ENCODE data around the gene MUC4.

Gene MUC4

DNA sequence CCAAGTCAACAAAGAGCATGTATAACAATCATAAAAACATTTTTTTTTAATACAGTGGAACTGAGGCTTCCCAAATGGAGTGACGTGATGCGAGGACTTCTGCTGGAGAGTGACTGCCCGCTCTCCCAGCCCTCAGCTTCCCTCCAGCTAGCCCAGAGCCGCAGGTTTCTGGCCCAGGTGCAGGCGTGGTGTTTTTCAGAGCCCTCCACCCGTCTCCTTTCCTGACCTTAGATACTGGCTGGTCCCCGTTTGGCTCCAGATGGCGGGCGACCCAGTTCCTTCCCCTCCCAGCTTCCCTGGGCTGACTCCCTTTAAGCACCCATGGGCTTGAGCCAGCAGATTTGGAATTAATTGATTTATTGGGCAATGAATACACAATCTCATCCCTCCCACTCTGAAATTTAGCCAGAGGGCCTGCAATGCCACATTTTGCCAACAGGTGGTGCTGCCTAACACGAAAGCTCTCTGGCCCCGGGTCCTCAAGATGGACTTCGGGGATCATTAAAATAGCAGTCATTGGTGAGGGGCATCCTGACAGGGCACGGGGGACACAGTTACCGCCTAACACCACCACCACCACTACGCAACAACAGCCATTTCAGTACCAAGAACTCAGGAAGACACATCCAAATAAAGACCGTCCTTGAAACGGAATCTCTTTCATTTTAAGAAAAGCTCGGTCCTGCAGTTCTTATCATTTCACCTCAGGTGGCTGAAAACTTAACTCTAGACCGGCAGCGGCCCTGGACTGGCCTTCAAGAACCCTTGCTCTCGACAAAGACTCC is 47.5 kb upstream of the MUC4 start:
- H3K4me3 ChIP-seq (replicated peaks; ENCODE audit: insufficient read depth, low read length): no peak overlapping the region
- TF ChIP-seq REST (IDR thresholded peaks at IDR 0.05; ENCODE audit: insufficient replicate concordance, low read depth): no peak
- TF ChIP-seq, protein P1, sequence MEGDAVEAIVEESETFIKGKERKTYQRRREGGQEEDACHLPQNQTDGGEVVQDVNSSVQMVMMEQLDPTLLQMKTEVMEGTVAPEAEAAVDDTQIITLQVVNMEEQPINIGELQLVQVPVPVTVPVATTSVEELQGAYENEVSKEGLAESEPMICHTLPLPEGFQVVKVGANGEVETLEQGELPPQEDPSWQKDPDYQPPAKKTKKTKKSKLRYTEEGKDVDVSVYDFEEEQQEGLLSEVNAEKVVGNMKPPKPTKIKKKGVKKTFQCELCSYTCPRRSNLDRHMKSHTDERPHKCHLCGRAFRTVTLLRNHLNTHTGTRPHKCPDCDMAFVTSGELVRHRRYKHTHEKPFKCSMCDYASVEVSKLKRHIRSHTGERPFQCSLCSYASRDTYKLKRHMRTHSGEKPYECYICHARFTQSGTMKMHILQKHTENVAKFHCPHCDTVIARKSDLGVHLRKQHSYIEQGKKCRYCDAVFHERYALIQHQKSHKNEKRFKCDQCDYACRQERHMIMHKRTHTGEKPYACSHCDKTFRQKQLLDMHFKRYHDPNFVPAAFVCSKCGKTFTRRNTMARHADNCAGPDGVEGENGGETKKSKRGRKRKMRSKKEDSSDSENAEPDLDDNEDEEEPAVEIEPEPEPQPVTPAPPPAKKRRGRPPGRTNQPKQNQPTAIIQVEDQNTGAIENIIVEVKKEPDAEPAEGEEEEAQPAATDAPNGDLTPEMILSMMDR (IDR thresholded peaks at IDR 0.05; ENCODE audit: insufficient read depth, low read length): peak; percentile 97
- DNase-seq (ENCODE audit: low read depth in 1 of 2, low spot score in 1 of 2): peak; percentile 24 to 53
- H3K27me3 ChIP-seq (ENCODE audit: insufficient read depth, poor library complexity, severe bottlenecking): no peaks in the 10 kb centered on the region
- H3K27ac ChIP-seq (replicated peaks): no peak overlapping the region

DNA sequence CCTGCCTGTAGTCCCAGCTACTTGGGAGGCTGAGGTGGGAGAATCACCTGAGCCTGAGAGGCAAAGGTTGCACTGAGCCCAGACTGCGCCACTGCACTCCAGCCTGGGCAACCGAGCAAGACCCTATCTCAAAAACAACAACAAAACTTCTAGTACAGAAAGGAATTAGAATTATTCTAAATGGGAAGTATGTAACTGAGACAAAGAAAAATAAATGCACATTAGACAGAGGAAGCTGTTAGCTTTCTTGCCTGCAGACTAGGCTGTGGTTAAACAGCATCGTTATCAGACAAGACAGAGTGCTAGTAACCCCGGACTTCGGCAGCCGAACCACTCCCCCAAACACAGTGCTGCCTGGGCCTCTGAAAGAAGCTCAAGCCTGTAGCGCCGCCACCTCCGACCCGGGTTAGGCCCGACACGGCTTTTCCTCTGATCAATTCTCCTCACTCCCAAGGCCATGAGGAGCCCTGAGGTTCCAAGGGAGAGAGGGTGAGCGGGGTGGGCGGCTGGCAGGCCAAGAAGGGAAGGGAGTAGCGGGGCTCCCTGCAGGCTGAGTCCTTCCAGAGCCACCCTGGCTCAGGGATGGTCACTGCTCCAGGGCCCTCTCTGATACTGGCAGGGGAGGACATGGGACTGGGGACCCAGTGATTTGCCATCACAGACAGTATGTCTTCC is 44.8 kb upstream of the MUC4 start:
- peak in 1 of 2 experiments; percentile 65 for DNase-seq (ENCODE audit: low read depth in 1 of 2, low spot score in 1 of 2)
- Histone ChIP-seq H3K27ac (replicated peaks) (peak overlapping the region; percentile 46), H3K27me3 (ENCODE audit: insufficient read depth, poor library complexity, severe bottlenecking) (no peaks in the 10 kb centered on the region), H3K4me3 (replicated peaks; ENCODE audit: insufficient read depth, low read length) (no peak overlapping the region)
- no peak for TF ChIP-seq GABPA (IDR thresholded peaks at IDR 0.05; ENCODE audit: low read depth)
- TF ChIP-seq SPI1 (IDR thresholded peaks at IDR 0.05; ENCODE audit: borderline replicate concordance, low read depth): no peak
- peak; percentile 51; the same call in 1 of the 2 replicates for TF ChIP-seq POLR2AphosphoS5 (IDR thresholded peaks at IDR 0.05; ENCODE audit: low read depth)
- no peak for TF ChIP-seq REST (IDR thresholded peaks at IDR 0.05; ENCODE audit: insufficient replicate concordance, low read depth)
- TF ChIP-seq, protein P1 (IDR thresholded peaks at IDR 0.05; ENCODE audit: insufficient read depth, low read length): no peak

DNA sequence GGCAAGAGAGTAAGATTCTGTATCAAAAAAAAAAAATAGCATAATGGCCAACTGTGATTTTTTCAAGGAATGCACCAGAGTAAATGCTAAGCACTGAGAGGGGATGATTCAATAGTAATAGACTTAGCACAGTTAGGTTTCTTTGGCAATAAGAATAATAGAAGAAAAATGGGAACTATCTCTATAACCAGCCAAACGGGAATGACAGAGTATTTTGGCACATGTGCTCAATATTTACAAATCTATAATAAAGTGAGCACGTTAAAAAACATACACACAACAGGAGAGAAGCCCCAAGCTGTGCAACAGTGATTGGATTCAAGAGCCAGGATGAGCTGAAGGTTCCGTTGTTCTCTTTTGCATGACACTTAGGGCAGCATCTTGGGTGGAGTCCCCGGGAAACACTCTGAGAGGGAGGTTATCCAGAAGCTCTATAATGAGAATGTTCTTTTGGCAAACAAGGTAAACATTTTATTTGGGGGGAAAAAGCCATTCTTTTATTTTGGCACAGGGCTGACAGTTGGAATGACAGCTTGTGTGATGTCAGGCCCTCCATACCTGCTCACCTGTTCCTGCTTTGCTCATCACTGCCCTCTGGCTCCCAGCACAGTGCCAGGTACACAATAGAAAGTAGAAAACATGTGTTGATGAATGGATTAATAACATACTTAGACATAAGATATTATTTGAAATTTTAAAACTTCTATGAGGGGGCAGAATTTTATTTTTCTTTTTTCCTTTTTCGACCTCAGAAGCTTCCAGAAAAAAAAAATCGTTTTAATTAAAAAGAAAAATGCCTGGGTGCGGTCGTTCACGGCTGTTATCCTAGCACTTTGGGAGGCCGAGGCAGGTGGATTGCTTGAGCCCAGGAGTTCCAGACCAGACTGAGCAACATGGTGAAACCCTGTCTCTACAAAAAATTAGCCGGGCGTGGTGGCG is 44.0 kb upstream of the MUC4 start:
- no peak for TF ChIP-seq POLR2AphosphoS5 (IDR thresholded peaks at IDR 0.05; ENCODE audit: low read depth)
- TF ChIP-seq SPI1 (IDR thresholded peaks at IDR 0.05; ENCODE audit: borderline replicate concordance, low read depth): no peak
- TF ChIP-seq GABPA (IDR thresholded peaks at IDR 0.05; ENCODE audit: low read depth): no peak
- TF ChIP-seq REST (IDR thresholded peaks at IDR 0.05; ENCODE audit: insufficient replicate concordance, low read depth): no peak
- TF ChIP-seq, protein P1 (IDR thresholded peaks at IDR 0.05; ENCODE audit: insufficient read depth, low read length): no peak
- Histone ChIP-seq H3K27me3 (ENCODE audit: insufficient read depth, poor library complexity, severe bottlenecking) (no peaks in the 10 kb centered on the region), H3K4me3 (replicated peaks; ENCODE audit: insufficient read depth, low read length) (no peak overlapping the region), H3K27ac (replicated peaks) (peak overlapping the region; percentile 46)
- no peak for DNase-seq (ENCODE audit: low read depth in 1 of 2, low spot score in 1 of 2)
